ENCODE results near the gene FAM193B. TPM values are rescaled to one million over a fixed set of nuclear protein-coding genes. Genes with fewer than 3 reads are reported as not detected.

FAM193B gene
- total and polyA plus RNA-seq, 9 of the 15 experiments (the other 6 are each of a cell fraction or from before 2014, with no cell fraction given): 4.4 to 76.4 (median 37.3) TPM

DNA sequence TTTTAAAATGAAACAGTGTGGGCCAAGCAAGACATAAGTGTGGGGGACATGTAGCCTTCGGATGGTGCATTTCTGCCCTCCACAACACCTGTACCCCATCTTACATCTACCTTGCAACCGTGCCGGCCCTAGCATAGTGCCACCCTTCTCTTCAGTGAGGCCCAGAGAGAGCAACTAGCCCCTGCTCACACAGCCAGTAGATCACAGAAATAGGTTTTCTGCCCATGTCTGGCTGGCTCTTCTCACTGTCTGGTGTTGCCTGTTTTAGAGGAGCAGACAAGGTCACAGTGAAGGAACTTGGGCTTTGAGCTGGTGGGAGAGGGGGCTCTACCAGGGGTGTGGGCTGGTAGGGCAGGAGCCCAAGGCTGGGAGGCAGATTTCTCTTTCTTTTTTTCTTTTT lies 68.1 kb downstream of the FAM193B start (continued):
- TF ChIP-seq, protein P1, sequence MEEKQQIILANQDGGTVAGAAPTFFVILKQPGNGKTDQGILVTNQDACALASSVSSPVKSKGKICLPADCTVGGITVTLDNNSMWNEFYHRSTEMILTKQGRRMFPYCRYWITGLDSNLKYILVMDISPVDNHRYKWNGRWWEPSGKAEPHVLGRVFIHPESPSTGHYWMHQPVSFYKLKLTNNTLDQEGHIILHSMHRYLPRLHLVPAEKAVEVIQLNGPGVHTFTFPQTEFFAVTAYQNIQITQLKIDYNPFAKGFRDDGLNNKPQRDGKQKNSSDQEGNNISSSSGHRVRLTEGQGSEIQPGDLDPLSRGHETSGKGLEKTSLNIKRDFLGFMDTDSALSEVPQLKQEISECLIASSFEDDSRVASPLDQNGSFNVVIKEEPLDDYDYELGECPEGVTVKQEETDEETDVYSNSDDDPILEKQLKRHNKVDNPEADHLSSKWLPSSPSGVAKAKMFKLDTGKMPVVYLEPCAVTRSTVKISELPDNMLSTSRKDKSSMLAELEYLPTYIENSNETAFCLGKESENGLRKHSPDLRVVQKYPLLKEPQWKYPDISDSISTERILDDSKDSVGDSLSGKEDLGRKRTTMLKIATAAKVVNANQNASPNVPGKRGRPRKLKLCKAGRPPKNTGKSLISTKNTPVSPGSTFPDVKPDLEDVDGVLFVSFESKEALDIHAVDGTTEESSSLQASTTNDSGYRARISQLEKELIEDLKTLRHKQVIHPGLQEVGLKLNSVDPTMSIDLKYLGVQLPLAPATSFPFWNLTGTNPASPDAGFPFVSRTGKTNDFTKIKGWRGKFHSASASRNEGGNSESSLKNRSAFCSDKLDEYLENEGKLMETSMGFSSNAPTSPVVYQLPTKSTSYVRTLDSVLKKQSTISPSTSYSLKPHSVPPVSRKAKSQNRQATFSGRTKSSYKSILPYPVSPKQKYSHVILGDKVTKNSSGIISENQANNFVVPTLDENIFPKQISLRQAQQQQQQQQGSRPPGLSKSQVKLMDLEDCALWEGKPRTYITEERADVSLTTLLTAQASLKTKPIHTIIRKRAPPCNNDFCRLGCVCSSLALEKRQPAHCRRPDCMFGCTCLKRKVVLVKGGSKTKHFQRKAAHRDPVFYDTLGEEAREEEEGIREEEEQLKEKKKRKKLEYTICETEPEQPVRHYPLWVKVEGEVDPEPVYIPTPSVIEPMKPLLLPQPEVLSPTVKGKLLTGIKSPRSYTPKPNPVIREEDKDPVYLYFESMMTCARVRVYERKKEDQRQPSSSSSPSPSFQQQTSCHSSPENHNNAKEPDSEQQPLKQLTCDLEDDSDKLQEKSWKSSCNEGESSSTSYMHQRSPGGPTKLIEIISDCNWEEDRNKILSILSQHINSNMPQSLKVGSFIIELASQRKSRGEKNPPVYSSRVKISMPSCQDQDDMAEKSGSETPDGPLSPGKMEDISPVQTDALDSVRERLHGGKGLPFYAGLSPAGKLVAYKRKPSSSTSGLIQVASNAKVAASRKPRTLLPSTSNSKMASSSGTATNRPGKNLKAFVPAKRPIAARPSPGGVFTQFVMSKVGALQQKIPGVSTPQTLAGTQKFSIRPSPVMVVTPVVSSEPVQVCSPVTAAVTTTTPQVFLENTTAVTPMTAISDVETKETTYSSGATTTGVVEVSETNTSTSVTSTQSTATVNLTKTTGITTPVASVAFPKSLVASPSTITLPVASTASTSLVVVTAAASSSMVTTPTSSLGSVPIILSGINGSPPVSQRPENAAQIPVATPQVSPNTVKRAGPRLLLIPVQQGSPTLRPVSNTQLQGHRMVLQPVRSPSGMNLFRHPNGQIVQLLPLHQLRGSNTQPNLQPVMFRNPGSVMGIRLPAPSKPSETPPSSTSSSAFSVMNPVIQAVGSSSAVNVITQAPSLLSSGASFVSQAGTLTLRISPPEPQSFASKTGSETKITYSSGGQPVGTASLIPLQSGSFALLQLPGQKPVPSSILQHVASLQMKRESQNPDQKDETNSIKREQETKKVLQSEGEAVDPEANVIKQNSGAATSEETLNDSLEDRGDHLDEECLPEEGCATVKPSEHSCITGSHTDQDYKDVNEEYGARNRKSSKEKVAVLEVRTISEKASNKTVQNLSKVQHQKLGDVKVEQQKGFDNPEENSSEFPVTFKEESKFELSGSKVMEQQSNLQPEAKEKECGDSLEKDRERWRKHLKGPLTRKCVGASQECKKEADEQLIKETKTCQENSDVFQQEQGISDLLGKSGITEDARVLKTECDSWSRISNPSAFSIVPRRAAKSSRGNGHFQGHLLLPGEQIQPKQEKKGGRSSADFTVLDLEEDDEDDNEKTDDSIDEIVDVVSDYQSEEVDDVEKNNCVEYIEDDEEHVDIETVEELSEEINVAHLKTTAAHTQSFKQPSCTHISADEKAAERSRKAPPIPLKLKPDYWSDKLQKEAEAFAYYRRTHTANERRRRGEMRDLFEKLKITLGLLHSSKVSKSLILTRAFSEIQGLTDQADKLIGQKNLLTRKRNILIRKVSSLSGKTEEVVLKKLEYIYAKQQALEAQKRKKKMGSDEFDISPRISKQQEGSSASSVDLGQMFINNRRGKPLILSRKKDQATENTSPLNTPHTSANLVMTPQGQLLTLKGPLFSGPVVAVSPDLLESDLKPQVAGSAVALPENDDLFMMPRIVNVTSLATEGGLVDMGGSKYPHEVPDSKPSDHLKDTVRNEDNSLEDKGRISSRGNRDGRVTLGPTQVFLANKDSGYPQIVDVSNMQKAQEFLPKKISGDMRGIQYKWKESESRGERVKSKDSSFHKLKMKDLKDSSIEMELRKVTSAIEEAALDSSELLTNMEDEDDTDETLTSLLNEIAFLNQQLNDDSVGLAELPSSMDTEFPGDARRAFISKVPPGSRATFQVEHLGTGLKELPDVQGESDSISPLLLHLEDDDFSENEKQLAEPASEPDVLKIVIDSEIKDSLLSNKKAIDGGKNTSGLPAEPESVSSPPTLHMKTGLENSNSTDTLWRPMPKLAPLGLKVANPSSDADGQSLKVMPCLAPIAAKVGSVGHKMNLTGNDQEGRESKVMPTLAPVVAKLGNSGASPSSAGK (IDR thresholded peaks at IDR 0.05): no peak
- TF ChIP-seq SMARCB1 (IDR thresholded peaks at IDR 0.05; ENCODE audit: insufficient read length, low read depth) (no peak), KDM4B (IDR thresholded peaks at IDR 0.05; ENCODE audit: borderline replicate concordance in 2 of 2, low read depth in 1 of 2) (no peak), SREBF2 (CRISPR knock-in tag; IDR thresholded peaks at IDR 0.05) (no peak)
- TF ChIP-seq, protein P2, sequence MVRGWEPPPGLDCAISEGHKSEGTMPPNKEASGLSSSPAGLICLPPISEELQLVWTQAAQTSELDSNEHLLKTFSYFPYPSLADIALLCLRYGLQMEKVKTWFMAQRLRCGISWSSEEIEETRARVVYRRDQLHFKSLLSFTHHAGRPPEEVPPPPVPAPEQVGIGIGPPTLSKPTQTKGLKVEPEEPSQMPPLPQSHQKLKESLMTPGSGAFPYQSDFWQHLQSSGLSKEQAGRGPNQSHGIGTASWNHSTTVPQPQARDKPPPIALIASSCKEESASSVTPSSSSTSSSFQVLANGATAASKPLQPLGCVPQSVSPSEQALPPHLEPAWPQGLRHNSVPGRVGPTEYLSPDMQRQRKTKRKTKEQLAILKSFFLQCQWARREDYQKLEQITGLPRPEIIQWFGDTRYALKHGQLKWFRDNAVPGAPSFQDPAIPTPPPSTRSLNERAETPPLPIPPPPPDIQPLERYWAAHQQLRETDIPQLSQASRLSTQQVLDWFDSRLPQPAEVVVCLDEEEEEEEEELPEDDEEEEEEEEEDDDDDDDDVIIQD (CRISPR knock-in tag; IDR thresholded peaks at IDR 0.05): no peak
- TF ChIP-seq, protein P3, sequence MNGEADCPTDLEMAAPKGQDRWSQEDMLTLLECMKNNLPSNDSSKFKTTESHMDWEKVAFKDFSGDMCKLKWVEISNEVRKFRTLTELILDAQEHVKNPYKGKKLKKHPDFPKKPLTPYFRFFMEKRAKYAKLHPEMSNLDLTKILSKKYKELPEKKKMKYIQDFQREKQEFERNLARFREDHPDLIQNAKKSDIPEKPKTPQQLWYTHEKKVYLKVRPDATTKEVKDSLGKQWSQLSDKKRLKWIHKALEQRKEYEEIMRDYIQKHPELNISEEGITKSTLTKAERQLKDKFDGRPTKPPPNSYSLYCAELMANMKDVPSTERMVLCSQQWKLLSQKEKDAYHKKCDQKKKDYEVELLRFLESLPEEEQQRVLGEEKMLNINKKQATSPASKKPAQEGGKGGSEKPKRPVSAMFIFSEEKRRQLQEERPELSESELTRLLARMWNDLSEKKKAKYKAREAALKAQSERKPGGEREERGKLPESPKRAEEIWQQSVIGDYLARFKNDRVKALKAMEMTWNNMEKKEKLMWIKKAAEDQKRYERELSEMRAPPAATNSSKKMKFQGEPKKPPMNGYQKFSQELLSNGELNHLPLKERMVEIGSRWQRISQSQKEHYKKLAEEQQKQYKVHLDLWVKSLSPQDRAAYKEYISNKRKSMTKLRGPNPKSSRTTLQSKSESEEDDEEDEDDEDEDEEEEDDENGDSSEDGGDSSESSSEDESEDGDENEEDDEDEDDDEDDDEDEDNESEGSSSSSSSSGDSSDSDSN (IDR thresholded peaks at IDR 0.05; ENCODE audit: borderline replicate concordance in 1 of 2, low read depth in 2 of 2, low read length in 2 of 2): no peak

Data from K562 (cell line).